Superior temporal gyrus (tissue), 1 donor: ENCODE data around the gene ADAP1.

Experiments
- DNase-seq: peaks from one replicate; pipeline ENCODE4 v3.0.0-alpha.2; 2016; ENCODE audit errors: extremely low spot score

Gene ADAP1

DNA sequence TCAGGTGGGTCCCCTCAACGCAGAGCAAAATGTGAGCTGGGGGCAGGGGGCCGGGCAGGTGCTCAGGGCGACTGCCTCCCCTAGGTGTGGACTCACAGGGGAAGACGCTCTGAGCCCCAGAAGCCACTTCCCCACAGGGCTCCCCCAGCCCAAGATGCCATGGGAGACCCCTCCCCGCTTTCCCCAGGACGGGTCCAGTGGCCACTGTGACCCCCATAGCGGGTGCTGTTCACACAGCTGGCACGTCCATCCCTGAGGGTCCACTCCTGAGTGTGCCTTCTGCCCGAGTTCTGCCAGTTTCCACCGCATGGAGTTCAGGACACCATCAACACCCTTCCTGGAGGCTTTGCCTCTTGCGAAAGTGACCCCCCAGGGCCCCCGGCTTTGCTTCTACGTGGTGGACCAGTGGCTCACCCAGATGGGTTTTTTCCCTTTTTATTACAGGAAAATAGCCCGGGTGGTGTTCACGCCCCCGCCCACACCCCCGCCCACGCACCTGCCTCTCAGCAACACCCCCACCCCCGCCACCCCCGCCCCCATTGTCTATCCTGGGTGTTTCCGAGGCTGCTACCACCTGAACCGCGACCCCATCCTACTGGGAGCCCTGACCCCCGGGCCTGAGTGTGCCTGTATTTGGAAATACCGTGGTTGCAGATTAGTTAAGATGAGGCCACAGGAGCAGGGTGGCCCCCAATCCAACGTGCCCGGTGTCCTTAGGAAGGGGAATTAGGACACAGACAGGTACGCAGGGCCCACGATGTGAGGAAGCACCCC lies 32.0 kb downstream of the ADAP1 start:
- DNase-seq: no peak

DNA sequence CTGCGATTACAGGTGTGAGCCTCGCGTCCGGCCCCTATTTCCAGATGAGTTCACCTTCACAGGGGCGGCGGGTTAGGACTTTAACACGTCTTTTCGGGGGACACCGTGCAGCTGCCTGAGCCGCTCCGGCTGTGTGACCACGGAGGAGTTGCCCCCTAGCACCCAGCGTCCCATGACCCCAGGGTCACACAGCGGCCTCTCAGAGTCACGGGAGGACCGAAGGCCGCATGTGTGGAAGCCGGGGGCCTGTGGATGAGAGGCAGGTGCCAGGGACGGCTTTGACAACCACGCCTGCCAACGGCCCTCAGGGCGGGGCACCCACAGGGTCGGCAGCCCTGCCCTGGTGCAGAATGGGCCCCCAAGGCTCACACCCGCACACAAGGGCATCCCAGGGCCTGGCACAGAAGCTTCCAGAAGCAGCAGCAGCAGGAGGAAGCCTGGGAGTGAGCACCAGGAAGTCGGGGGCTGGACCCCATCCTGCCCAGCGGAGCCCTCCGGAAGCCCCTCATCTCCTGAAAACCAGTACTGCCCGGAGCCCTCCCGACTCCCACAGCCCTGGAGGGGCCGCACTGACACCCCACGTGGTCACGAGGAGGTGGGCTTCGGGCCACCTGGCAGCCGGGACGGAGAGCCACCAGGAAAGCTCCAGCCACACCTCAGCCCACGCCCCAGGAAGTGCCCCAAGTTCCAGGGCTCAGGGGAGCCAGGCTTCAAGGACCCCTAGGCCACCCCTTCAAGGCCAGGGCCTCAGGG lies 32.7 kb downstream of the ADAP1 start:
- DNase-seq: no peak

DNA sequence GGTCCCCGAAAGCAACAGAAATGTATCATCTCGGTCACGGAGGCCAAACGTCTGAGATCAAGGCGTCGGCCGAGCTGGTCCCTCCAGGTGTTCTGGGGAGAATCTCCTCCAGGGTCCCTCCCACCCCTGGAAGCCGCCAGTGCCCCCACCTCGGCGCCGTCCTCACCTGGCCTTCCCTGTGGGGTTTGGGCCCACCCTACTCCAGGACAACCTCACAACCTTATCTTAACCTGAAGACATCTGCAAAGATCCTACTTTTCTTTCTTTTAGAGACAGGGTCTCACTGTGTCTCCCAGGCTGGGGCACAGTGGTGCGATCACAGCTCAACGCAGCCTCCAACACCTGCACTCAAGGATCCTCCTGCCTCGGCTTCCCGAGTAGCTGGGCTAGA lies 33.4 kb downstream of the ADAP1 start:
- DNase-seq: no peak

- DNase-seq: no peak
Observed at GRCh38 chr7:920351-921070, 34.0 kb downstream of the ADAP1 start.

- DNase-seq: no peak
Observed at GRCh38 chr7:919924-920341, 34.5 kb downstream of the ADAP1 start.

DNA sequence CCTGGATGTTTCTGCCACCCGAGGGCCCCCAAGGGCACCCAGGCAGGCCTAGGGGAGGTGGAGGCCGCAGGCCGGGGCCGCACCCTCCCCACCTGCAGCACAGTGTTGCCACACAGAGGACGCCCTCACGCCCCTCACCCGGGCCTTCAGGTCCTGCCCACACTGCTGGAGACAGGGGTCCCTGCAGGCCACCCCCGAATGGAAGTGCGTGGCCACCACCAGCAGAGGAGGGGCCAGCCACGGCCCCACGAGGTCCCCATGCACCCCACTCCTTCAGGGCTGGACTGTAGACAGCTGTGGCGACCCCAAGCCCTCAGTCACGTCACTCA lies 35.4 kb downstream of the ADAP1 start:
- no peak for DNase-seq

GRCh38 chr7:918441-919113 lies 35.9 kb downstream of the ADAP1 start:
- DNase-seq: no peak

- no peak for DNase-seq
Observed at GRCh38 chr7:918118-918425, 36.4 kb downstream of the ADAP1 start.

GRCh38 chr7:917255-918117 lies 37.0 kb downstream of the ADAP1 start:
- no peak for DNase-seq

- no peak for DNase-seq
Observed at GRCh38 chr7:916291-916941, 38.1 kb downstream of the ADAP1 start.

DNA sequence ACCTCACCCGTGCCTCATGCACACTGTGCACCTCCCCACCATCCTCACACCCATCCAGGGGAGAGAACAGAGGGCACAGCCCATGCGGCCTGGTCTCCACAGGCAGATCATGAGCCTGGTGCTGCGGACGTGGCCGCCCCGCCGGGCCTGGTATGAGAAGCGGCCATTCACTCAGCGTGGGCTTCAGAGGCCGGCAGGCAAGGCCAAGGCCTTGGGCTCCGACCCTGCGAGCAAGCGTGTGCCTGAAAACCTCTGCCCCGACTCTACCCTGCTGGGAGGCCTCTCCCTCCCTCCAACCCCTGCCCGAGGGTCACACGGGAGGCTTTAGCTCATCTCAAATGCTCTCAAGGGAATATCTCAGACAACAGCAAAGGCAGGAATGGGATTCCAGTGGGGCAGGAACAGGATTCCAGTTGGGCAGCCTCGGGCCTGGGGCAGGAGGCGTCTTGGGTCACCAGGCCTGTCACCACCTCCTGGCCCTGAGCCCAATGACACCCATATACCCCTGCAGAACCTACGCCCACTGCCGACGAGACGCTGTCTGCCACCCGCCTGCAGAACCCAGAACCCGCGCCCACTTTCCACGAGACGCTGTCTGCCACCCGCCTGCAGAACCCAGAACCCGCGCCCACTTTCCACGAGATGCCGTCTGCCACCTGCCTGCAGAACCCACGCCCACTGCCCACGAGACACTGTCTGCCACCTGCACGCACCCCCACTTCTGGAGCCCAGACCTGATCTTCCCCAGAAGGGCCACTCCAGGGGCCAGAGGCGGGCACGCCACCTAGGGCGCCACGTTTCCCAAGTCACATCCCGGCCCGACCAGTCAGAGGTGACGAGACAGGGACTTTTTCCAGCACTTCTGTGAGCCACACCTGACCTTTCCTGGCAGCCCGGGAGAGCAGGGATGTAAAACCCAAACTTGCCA lies 38.9 kb downstream of the ADAP1 start:
- DNase-seq: no peak

GRCh38 chr7:914521-915194 lies 39.8 kb downstream of the ADAP1 start:
- DNase-seq: no peak

- peak; percentile 81 for DNase-seq
Observed at GRCh38 chr7:913736-914520, 40.6 kb downstream of the ADAP1 start.

DNA sequence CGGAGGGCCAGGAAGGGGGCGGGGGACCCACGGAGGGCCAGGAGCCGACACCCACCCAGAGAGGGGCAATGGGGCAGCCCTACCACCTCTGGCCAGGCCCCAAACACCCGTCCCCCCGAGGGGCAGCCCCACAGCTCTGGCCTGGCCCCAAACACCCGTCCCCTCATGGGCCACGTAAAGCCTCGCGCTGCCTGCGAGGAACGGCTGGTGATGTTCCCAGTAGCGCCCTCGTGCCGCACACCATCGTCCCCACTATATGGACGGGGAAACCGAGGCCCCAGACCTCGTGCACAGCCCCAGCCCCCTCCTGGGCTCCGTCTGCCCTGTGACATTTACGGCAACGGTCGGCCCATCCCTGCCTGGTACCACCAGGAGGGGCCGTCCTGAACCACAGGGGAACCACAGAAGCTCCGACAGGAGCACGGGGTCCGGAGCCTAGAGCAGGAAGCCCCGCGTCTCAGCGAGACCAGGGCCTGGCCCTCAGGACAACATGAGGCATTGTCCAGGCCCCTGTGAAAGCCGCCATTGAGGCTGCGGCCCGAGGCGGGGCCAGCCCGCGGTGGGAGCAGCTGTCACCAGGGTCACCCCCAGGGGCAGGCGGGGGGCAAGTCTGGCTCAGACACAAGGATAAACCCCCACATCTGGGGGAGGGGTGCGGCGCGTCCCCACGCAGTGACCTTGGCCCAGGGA lies 42.5 kb downstream of the ADAP1 start:
- peak; percentile 81 for DNase-seq

GRCh38 chr7:910931-911431 lies 43.5 kb downstream of the ADAP1 start:
- no peak for DNase-seq

DNA sequence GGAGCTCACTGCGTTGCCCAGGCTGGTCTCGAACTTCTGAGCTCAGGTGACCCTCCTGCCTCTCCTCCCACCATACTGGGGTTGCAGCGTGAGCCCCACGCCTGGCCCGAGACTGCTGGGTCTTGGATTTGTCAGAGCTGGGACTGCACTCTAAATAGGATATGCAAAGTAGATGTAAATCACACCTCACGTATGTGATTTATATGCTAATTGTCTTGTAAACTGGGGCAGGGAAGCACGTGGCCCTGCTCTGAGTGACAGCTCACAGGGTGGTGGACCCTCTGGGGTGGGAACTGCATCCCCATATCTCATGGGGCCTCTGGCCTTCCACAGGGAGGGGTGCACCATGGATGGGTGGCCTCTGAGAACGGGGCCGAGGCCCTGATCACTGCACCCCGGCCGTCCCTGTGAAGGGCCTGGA lies 44.0 kb downstream of the ADAP1 start:
- DNase-seq: no peak
